Endothelial cell of umbilical vein (primary cell): ENCODE measurements around the gene BCL11A.

ENCODE experiments used
- EZH2 ChIP-seq: IDR thresholded peaks from 2 replicates; pipeline ENCODE4 v1.6.1; 2012; ENCODE audit warnings: borderline replicate concordance, low read depth, mild to moderate bottlenecking, moderate library complexity, low read length, inconsistent platforms; ENCODE audit not compliant: severe bottlenecking
- JUN ChIP-seq: IDR thresholded peaks from 2 replicates; pipeline ENCODE4 v1.6.1; 2011; ENCODE audit warnings: borderline replicate concordance, low read depth; ENCODE audit not compliant: insufficient read length, insufficient read depth
- POLR2A ChIP-seq: IDR thresholded peaks from 2 replicates; pipeline ENCODE4 v1.6.1; 2012; ENCODE audit warnings: low read depth, mild to moderate bottlenecking, control low read depth, low read length
- POLR2AphosphoS5 ChIP-seq: IDR thresholded peaks from 2 replicates; pipeline ENCODE4 v1.6.1; 2012; ENCODE audit warnings: low read depth, mild to moderate bottlenecking, control low read depth, low read length, moderate library complexity; ENCODE audit not compliant: insufficient read depth
- TF ChIP-seq, protein P1 (sequence below): IDR thresholded peaks from 2 replicates; pipeline ENCODE4 v1.6.1; 2011; ENCODE audit not compliant: insufficient read depth, insufficient read length
- TF ChIP-seq, protein P2 (sequence below), 2 donors: IDR thresholded peaks; 1 replicate in 1 of 2; 2 replicates in 1 of 2; pipeline ENCODE4 v1.5.1; 2011; ENCODE audit warnings: low read length in 2 of 2, mild to moderate bottlenecking in 2 of 2, moderate library complexity in 2 of 2, control low read depth in 1 of 2, inconsistent platforms in 1 of 2, low read depth in 1 of 2; ENCODE audit not compliant: insufficient read depth in 1 of 2; ENCODE audit errors: extremely low read depth in 1 of 2

DNA sequence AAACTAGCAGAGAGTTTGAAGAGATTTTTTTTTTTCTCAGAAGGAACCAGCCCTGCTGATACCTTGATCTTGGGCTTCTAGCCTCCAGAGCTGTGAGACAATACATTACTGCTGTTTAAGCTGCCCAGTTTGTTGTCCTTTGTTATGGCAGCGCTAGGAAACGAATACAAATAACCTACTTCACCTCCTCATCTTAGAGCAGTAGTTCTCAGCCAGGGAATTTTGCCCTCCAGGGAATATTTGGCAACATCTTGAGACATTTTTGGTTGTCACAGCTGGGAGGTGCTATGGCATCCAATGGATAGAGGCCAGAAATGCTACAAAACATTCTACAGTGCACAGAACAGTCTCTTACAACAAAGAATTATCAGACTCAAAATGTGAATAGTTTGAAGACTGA is 43.9 kb upstream of the BCL11A start:
- TF ChIP-seq, protein P1, sequence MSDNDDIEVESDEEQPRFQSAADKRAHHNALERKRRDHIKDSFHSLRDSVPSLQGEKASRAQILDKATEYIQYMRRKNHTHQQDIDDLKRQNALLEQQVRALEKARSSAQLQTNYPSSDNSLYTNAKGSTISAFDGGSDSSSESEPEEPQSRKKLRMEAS = no peak
- TF ChIP-seq, protein P2, sequence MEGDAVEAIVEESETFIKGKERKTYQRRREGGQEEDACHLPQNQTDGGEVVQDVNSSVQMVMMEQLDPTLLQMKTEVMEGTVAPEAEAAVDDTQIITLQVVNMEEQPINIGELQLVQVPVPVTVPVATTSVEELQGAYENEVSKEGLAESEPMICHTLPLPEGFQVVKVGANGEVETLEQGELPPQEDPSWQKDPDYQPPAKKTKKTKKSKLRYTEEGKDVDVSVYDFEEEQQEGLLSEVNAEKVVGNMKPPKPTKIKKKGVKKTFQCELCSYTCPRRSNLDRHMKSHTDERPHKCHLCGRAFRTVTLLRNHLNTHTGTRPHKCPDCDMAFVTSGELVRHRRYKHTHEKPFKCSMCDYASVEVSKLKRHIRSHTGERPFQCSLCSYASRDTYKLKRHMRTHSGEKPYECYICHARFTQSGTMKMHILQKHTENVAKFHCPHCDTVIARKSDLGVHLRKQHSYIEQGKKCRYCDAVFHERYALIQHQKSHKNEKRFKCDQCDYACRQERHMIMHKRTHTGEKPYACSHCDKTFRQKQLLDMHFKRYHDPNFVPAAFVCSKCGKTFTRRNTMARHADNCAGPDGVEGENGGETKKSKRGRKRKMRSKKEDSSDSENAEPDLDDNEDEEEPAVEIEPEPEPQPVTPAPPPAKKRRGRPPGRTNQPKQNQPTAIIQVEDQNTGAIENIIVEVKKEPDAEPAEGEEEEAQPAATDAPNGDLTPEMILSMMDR (IDR thresholded peaks at IDR 0.05; ENCODE audit: extremely low read depth in 1 of 2, insufficient read depth in 1 of 2, low read depth in 1 of 2, low read length in 2 of 2) = no peak
- TF ChIP-seq POLR2A (no peak), EZH2 (no peak), JUN (no peak), POLR2AphosphoS5 (no peak)
